ENCODE measurements around the gene CA6.
"Not testable (repeated sequence)": the region's sequence is repeated elsewhere in the genome, so short reads cannot be mapped to it uniquely, and the experiment has no call there.

GRCh38 chr1:8993962-8994675 is 48.5 kb downstream of the CA6 start:
- not testable (repeated sequence) for TF ChIP-seq CTCF (IDR thresholded peaks at IDR 0.05; ENCODE audit: insufficient read depth, low read length, poor library complexity, severe bottlenecking); EZH2phosphoT487 (conservative IDR thresholded peaks at IDR 0.05; ENCODE audit: low read length)
